ENCODE results near the gene TMEM98. TPM values are rescaled to one million over a fixed set of nuclear protein-coding genes. Genes with fewer than 3 reads are reported as not detected.

The TMEM98 gene
- total and polyA plus RNA-seq, 9 of the 15 experiments (the other 6 are each of a cell fraction or from before 2014, with no cell fraction given), result 33.5 to 164 (median 84.7) TPM

DNA sequence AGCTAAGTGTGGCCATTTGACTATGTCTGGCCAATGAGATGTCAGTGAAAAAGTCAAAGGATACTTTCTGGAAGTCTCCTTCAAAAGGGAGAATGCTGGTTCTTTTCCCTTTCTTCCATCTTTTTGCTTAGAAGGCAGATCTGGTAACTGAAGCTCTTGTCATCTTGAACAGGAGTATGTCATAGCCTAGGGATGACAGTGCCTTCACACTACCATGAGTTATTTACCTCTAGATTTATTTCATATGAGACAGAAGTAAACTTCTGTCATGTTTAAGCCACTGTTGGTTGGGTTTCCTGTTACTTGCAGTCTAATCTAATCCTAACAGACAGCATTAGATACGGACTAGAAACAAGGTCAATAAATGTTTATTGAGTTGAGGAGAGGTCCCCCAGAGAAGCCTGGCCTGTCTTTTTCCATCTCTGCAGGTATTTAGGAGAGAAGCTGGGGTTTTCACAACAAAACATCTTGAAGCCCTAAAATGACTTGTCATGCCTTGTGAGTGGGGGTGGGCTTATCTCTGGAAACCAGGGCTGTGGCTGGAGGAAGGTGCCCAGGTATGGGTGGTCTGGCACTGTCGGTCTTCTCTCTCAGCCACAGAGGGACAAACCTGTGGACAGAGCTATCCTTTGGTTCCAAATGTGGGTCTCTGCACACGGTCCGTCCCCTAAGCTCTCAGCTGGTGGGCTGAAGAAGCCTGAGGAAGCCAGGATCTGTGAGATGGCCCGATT is 28.5 kb downstream of the TMEM98 start (continued):
- TF ChIP-seq CTCFL (IDR thresholded peaks at IDR 0.05; ENCODE audit: borderline replicate concordance, insufficient read depth, low read depth, low read length, poor library complexity, severe bottlenecking) (no peak), SREBF2 (CRISPR knock-in tag; IDR thresholded peaks at IDR 0.05) (no peak), KDM1A (IDR thresholded peaks at IDR 0.05) (0 out of 4 replicates have a peak, but pooled peaks of 1 of the 2 experiments have one; percentile 11), ARID1B (IDR thresholded peaks at IDR 0.05) (peak; percentile 84), TEAD4 (IDR thresholded peaks at IDR 0.05; ENCODE audit: low read length) (peak; percentile 51; the same call in 1 of the 2 replicates), TEAD4 (CRISPR knock-in tag; IDR thresholded peaks at IDR 0.05; ENCODE audit: borderline replicate concordance) (no peak), ZHX1 (conservative IDR thresholded peaks at IDR 0.05; ENCODE audit: low read length) (no peak), HDAC2 (IDR thresholded peaks at IDR 0.05) (0 out of 2 replicates have a peak, but pooled peaks have one; percentile 35), ZNF184 (CRISPR knock-in tag; IDR thresholded peaks at IDR 0.05) (no peak), ZEB2 (IDR thresholded peaks at IDR 0.05) (0 out of 2 replicates have a peak, but pooled peaks have one; percentile 45), NBN (IDR thresholded peaks at IDR 0.05; ENCODE audit: low read depth) (no peak), NFE2 (IDR thresholded peaks at IDR 0.05; ENCODE audit: low read depth) (peak; percentile 80), ZNF316 (IDR thresholded peaks at IDR 0.05) (peak; percentile 50), GATAD2B (IDR thresholded peaks at IDR 0.05; ENCODE audit: borderline replicate concordance) (0 out of 2 replicates have a peak, but pooled peaks have one; percentile 17), EHMT2 (IDR thresholded peaks at IDR 0.05) (no peak), CBFA2T3 (IDR thresholded peaks at IDR 0.05) (peak; percentile 78)
- TF ChIP-seq, protein P1, sequence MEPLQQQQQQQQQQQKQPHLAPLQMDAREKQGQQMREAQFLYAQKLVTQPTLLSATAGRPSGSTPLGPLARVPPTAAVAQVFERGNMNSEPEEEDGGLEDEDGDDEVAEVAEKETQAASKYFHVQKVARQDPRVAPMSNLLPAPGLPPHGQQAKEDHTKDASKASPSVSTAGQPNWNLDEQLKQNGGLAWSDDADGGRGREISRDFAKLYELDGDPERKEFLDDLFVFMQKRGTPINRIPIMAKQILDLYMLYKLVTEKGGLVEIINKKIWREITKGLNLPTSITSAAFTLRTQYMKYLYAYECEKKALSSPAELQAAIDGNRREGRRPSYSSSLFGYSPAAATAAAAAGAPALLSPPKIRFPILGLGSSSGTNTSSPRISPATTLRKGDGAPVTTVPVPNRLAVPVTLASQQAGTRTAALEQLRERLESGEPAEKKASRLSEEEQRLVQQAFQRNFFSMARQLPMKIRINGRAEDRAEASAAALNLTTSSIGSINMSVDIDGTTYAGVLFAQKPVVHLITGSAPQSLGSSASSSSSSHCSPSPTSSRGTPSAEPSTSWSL (CRISPR knock-in tag; IDR thresholded peaks at IDR 0.05; ENCODE audit: borderline replicate concordance), result no peak
- TF ChIP-seq, protein P2, sequence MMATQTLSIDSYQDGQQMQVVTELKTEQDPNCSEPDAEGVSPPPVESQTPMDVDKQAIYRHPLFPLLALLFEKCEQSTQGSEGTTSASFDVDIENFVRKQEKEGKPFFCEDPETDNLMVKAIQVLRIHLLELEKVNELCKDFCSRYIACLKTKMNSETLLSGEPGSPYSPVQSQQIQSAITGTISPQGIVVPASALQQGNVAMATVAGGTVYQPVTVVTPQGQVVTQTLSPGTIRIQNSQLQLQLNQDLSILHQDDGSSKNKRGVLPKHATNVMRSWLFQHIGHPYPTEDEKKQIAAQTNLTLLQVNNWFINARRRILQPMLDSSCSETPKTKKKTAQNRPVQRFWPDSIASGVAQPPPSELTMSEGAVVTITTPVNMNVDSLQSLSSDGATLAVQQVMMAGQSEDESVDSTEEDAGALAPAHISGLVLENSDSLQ (IDR thresholded peaks at IDR 0.05), result peak; percentile 54; the same call in 1 of the 2 replicates
- TF ChIP-seq, protein P3, sequence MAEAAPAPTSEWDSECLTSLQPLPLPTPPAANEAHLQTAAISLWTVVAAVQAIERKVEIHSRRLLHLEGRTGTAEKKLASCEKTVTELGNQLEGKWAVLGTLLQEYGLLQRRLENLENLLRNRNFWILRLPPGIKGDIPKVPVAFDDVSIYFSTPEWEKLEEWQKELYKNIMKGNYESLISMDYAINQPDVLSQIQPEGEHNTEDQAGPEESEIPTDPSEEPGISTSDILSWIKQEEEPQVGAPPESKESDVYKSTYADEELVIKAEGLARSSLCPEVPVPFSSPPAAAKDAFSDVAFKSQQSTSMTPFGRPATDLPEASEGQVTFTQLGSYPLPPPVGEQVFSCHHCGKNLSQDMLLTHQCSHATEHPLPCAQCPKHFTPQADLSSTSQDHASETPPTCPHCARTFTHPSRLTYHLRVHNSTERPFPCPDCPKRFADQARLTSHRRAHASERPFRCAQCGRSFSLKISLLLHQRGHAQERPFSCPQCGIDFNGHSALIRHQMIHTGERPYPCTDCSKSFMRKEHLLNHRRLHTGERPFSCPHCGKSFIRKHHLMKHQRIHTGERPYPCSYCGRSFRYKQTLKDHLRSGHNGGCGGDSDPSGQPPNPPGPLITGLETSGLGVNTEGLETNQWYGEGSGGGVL (CRISPR knock-in tag; IDR thresholded peaks at IDR 0.05), result no peak

All from K562 (cell line).